GM21423 (cell line): Measurements from ENCODE around the gene PRDM1.
A peak's percentile ranks its signal among the peaks of the same experiment; 100 is the strongest.

Experiments used
- ATAC-seq: cut with Tn5 transposase; IDR thresholded peaks from one replicate; pipeline ENCODE4 v1.9.1; 2021; ENCODE audit warnings: mild to moderate bottlenecking, moderate library complexity; ENCODE audit not compliant: unreplicated experiment

PRDM1 gene

GRCh38 chr6:106094261-106094963 is 8.3 kb downstream of the PRDM1 start:
- no peak for ATAC-seq

- no peak for ATAC-seq
Measured at GRCh38 chr6:106094964-106095335, 8.8 kb downstream of the PRDM1 start.

- peak; percentile 52 for ATAC-seq
Measured at GRCh38 chr6:106097411-106098231, 11.5 kb downstream of the PRDM1 start.

- ATAC-seq: no peak
Measured at GRCh38 chr6:106098383-106099234, 12.5 kb downstream of the PRDM1 start.

GRCh38 chr6:106099235-106099537 is 13.1 kb downstream of the PRDM1 start:
- ATAC-seq: no peak

GRCh38 chr6:106100755-106101154 is 14.6 kb downstream of the PRDM1 start:
- ATAC-seq: no peak

- ATAC-seq: no peak
Measured at GRCh38 chr6:106101466-106101865, 15.3 kb downstream of the PRDM1 start.

- peak; percentile 51 for ATAC-seq
Measured at GRCh38 chr6:106102034-106102433, 15.9 kb downstream of the PRDM1 start.

GRCh38 chr6:106102967-106103727 is 17.0 kb downstream of the PRDM1 start:
- ATAC-seq: no peak

GRCh38 chr6:106103728-106104109 is 17.6 kb downstream of the PRDM1 start:
- peak; percentile 60 for ATAC-seq

- ATAC-seq: no peak
Measured at GRCh38 chr6:106104476-106104875, 18.3 kb downstream of the PRDM1 start.

- ATAC-seq: no peak
Measured at GRCh38 chr6:106104941-106105340, 18.8 kb downstream of the PRDM1 start.

GRCh38 chr6:106105493-106105892 is 19.4 kb downstream of the PRDM1 start:
- no peak for ATAC-seq

- no peak for ATAC-seq
Measured at GRCh38 chr6:106106276-106107042, 20.3 kb downstream of the PRDM1 start.

- ATAC-seq: no peak
Measured at GRCh38 chr6:106107043-106107613, 21.0 kb downstream of the PRDM1 start.

- ATAC-seq: no peak
Measured at GRCh38 chr6:106108129-106108528, 22.0 kb downstream of the PRDM1 start.

GRCh38 chr6:106109029-106109428 is 22.9 kb downstream of the PRDM1 start:
- ATAC-seq: no peak

- no peak for ATAC-seq
Measured at GRCh38 chr6:106110164-106110826, 24.2 kb downstream of the PRDM1 start.

GRCh38 chr6:106112433-106112832 is 26.3 kb downstream of the PRDM1 start:
- no peak for ATAC-seq
